Subcutaneous abdominal adipose tissue (tissue), 5 donors: ENCODE measurements around the gene BRICD5.
A peak's percentile ranks its signal among the peaks of the same experiment; 100 is the strongest.
"Not testable (repeated sequence)": the region's sequence is repeated elsewhere in the genome, so short reads cannot be mapped to it uniquely, and the experiment has no call there.

ENCODE experiments used
- H3K27ac ChIP-seq: one replicate; pipeline ENCODE4 v1.7.0; 2013; ENCODE audit warnings: low read depth, mild to moderate bottlenecking, inconsistent platforms, low read length, moderate library complexity
- H3K27me3 ChIP-seq, 5 donors: one replicate each; pipeline ENCODE4 v1.7.0; 2013; ENCODE audit warnings: low read length in 5 of 5, inconsistent platforms in 1 of 5; ENCODE audit not compliant: control insufficient read depth in 5 of 5, insufficient read depth in 4 of 5
- H3K36me3 ChIP-seq, 5 donors: one replicate each; pipeline ENCODE4 v1.7.0; 2013; ENCODE audit warnings: low read length in 5 of 5; ENCODE audit not compliant: control insufficient read depth in 5 of 5, insufficient read depth in 5 of 5
- H3K4me1 ChIP-seq, 5 donors: one replicate each; pipeline ENCODE4 v1.7.0; 2013; ENCODE audit warnings: low read length in 5 of 5, mild to moderate bottlenecking in 3 of 5, moderate library complexity in 1 of 5; ENCODE audit not compliant: control insufficient read depth in 5 of 5, insufficient read depth in 5 of 5
- H3K4me3 ChIP-seq, 5 donors: one replicate each; pipeline ENCODE4 v1.7.0; 2013; ENCODE audit warnings: low read length in 5 of 5, low read depth in 1 of 5
- H3K9ac ChIP-seq, 5 donors: one replicate each; pipeline ENCODE4 v1.7.0; 2013; ENCODE audit warnings: low read length in 5 of 5, mild to moderate bottlenecking in 4 of 5, moderate library complexity in 3 of 5
- H3K9me3 ChIP-seq, 5 donors: one replicate each; pipeline ENCODE4 v1.7.0; 2013; ENCODE audit warnings: low read length in 5 of 5; ENCODE audit not compliant: control insufficient read depth in 5 of 5
- donor health status: healthy.
- donor health status: healthy.
- donor health status: healthy.
- donor health status: healthy.
- donor health status: healthy.

BRICD5 gene

GRCh38 chr16:2203119-2203688, 7.5 kb downstream of the BRICD5 start:
- not testable (repeated sequence) for H3K9me3 ChIP-seq, H3K4me3 ChIP-seq, H3K9ac ChIP-seq, H3K27ac ChIP-seq, H3K27me3 ChIP-seq
- Histone ChIP-seq H3K4me1 (peaks cover 6 to 22% (median 21%) of the 10 kb centered on the region in 5 donors), H3K36me3 (peaks cover 0 to 16% (median 12%) of the 10 kb centered on the region in 5 donors)

DNA sequence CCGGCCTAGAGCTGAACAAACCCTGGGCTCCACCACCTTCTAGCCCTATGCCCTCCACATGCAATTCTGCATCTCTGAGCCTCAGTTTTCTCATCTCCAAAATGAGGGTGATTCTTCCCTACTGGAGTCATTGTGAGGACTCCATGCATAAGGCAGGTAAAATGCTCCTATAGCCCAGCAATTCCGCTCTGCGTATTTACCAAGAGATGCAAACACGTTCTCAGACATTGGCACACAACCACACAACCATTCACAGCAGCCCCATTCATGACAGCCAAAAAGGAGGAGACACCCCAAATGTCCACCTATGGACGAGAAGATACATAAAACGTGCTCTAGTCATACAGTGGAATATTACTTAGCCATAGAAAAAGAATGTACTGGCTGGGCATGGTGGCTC, 10.3 kb downstream of the BRICD5 start:
- Histone ChIP-seq H3K27me3 (peaks cover 16 to 27% (median 17%) of the 10 kb centered on the region in 5 donors), H3K27ac (no peak overlapping the region), H3K9me3 (no peaks in the 10 kb centered on the region)

GRCh38 chr16:2199621-2200139, 11.0 kb downstream of the BRICD5 start:
- H3K9me3 ChIP-seq, result no peaks in the 10 kb centered on the region
- no peak overlapping the region for H3K27ac ChIP-seq
- no peak overlapping the region for H3K4me3 ChIP-seq
- H3K27me3 ChIP-seq, result peaks cover 22 to 33% (median 23%) of the 10 kb centered on the region in 5 donors
- H3K9ac ChIP-seq, result no peak overlapping the region
- H3K4me1 ChIP-seq, result peaks cover under 1 to 13% (median 8%) of the 10 kb centered on the region in 5 donors
- no peaks in the 10 kb centered on the region for H3K36me3 ChIP-seq

More for the DNA sequence above, 10.3 kb downstream of the BRICD5 start:
- Histone ChIP-seq H3K4me3 (no peak overlapping the region), H3K36me3 (no peaks in the 10 kb centered on the region), H3K4me1 (peaks cover 2 to 16% (median 10%) of the 10 kb centered on the region in 5 donors), H3K9ac (no peak overlapping the region)

DNA sequence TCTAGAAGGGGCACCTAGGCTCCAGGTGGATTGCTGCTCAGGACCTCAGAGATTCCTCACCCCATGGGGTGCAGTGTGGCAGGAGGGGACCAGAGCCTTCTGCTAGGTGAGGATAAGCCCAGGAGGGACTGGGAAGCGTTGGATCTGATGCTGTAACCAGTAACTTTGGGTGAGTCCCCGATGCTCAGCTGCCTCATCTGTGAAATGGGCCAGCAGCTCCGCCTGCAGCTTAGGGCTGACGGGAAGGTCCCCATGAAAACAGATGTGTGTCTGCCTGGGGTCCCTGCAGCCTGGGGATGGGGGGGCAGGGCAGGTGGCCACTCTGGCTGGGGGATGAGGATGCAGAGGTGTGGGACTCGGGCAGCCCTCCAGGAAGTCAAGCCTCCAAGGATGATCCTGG, 11.6 kb downstream of the BRICD5 start:
- no peak overlapping the region for H3K27ac ChIP-seq
- H3K4me3 ChIP-seq, result no peak overlapping the region
- no peaks in the 10 kb centered on the region for H3K9me3 ChIP-seq
- H3K4me1 ChIP-seq, result peaks cover 0 to 10% (median 6%) of the 10 kb centered on the region in 5 donors
- peaks cover 25 to 39% (median 29%) of the 10 kb centered on the region in 5 donors for H3K27me3 ChIP-seq
- no peaks in the 10 kb centered on the region for H3K36me3 ChIP-seq
- no peak overlapping the region for H3K9ac ChIP-seq

DNA sequence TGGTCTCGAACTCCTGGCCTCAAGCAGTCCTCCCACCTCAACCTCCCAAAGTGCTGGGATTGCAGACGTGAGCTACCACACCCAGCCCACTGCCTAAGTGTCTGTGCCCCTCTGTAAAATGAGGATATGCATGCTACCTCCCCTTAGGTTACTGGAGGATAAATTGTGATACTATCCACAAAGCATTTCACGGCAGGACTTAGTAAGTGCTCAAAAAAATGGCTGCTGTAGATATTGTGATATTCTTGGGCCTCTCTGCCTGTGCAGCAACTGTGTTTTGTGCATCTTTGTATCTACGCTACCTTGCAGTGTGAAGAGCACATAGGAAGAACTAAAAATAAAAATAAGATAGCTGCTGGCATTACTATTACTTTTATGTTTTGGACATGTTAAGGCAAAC, 12.4 kb downstream of the BRICD5 start:
- Histone ChIP-seq H3K27ac (no peak overlapping the region), H3K4me1 (peaks cover 0 to 10% (median 6%) of the 10 kb centered on the region in 5 donors), H3K9ac (no peak overlapping the region), H3K27me3 (peaks cover 29 to 46% (median 35%) of the 10 kb centered on the region in 5 donors), H3K36me3 (no peaks in the 10 kb centered on the region), H3K4me3 (no peak overlapping the region), H3K9me3 (no peaks in the 10 kb centered on the region)

GRCh38 chr16:2197765-2198164, 12.9 kb downstream of the BRICD5 start:
- H3K4me3 ChIP-seq, result no peak overlapping the region

GRCh38 chr16:2196981-2197511, 13.6 kb downstream of the BRICD5 start:
- Histone ChIP-seq H3K27ac (no peak overlapping the region), H3K27me3 (peaks cover 29 to 46% (median 38%) of the 10 kb centered on the region in 5 donors), H3K9me3 (no peaks in the 10 kb centered on the region), H3K4me1 (peaks cover 0 to 10% (median 6%) of the 10 kb centered on the region in 5 donors), H3K4me3 (no peak overlapping the region), H3K9ac (no peak overlapping the region), H3K36me3 (no peaks in the 10 kb centered on the region)

More at GRCh38 chr16:2197765-2198164, 12.9 kb downstream of the BRICD5 start:
- Histone ChIP-seq H3K9me3 (no peaks in the 10 kb centered on the region), H3K27me3 (peaks cover 29 to 46% (median 35%) of the 10 kb centered on the region in 5 donors), H3K4me1 (peaks cover 0 to 10% (median 6%) of the 10 kb centered on the region in 5 donors), H3K9ac (no peak overlapping the region), H3K27ac (no peak overlapping the region), H3K36me3 (no peaks in the 10 kb centered on the region)

DNA sequence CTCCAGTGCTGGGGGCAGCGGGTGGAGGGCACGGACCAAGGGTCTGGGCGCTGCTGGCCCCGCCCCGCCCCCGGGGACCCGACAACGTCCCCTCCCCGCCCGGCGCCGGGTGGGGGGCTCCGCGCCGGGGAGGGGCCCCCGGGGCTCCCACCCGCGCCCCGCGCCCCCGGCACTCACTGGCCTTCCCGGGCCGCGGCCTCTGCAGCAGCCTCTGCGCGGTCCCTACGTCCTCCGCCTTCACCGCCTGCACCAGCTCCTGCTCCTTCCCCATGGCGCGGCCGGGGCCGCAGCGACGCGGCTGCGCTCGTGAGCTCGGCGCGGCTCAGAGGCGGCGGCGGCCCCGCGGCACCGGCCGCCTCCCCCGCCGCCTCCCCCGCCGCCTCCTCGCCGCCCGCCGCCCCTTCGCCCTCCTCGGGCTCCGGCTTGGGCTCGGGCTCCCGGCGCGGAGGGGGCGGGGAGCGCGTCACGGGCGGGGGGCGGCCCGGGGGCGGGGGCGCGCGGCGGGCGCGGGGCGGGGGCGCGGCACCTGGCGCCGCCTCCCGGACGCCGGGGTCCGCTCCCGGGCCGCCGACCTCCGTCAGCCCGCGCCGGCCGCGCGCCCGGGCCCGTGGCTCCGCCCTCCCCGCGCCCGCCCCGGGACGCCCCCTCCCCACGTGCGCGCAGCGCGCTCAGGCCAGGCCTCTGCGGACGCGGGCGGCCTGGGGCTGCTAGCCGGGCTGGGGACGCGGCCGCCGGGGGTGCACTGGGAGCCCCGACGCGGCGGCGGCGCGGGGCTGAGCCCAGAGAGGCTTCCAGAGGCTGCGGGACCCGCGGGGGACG, 14.3 kb downstream of the BRICD5 start, which contains the start of gene CASKIN1:
CASKIN1 (minus strand) TSS at position 444 of the 819 bp plus-strand sequence; CDS start at position 271, 173 bp downstream.
- Histone ChIP-seq H3K27ac (no peak within 1 kb of the TSS), H3K4me1 (peaks cover 0 to 10% (median 6%) of the 10 kb centered on the region in 5 donors), H3K9ac (no peak within 1 kb of the TSS), H3K9me3 (no peaks in the 10 kb centered on the region), H3K4me3 (peak within 1 kb of the TSS in 2 of 5 donors; percentile 26 to 31), H3K27me3 (peaks cover 29 to 46% (median 38%) of the 10 kb centered on the region in 5 donors), H3K36me3 (no peaks in the 10 kb centered on the region)

DNA sequence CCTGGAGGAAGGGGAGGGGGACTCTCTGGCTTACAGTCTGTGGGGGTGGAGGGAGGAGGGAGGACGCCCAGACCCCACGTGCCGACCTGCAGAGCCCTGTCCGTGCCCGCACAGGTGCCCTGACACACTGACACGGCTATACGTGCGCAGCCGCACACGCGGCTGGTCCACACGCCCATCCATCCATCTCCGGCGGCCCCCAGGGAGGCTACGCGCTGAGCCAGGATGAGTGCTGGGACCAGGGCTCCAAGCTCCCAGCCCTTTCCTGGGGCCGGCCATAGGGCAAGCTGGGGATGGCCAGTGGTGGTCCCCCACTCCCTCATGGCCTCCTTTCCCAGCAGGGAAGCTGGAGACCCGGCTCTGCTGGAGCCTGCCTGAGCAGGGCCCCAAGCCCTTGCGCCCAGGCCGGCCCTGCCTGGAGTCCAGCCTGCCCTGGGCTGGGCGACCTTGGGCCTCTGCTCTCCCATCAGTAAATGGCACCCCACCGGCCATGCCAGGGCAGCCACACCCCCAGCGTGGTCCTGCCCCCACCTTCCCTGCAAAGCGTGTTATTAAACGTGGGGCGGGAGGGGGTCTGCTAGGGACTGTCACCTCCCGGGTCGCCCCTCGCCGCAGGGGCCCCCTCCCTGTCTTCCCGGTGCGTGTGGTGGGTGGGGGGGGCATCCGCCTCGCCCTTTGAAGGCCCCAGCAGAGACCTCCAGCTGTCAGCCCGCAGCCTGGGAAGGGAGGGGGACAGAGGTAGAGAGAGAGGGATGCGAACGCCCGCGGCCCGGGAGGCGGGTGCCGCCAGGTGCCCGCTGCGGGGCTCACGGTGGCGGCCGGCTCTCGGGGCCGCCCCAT, 15.1 kb downstream of the BRICD5 start:
- Histone ChIP-seq H3K9ac (no peak overlapping the region), H3K4me3 (peak overlapping the region in 2 of 5 donors; percentile 26 to 31), H3K27ac (no peak overlapping the region), H3K4me1 (peaks cover 0 to 10% (median 6%) of the 10 kb centered on the region in 5 donors), H3K36me3 (no peaks in the 10 kb centered on the region), H3K27me3 (peaks cover 29 to 46% (median 38%) of the 10 kb centered on the region in 5 donors), H3K9me3 (no peaks in the 10 kb centered on the region)
